GM12864 (cell line): ENCODE data around the gene CAMSAP2.

ENCODE experiments used
- DNase-seq: peaks from one replicate; pipeline ENCODE4 v3.0.0-alpha.2; 2011; ENCODE audit warnings: low read depth
- H3K4me3 ChIP-seq: 2 replicates; pipeline ENCODE4 v1.5.1; 2011; ENCODE audit warnings: mild to moderate bottlenecking, low read depth, low read length, control low read depth
- TF ChIP-seq, protein P1 (sequence below): IDR thresholded peaks from 2 replicates; pipeline ENCODE4 v1.5.1; 2011; ENCODE audit warnings: low read depth, mild to moderate bottlenecking, moderate library complexity, low read length, control low read depth, inconsistent platforms; ENCODE audit errors: missing control alignments

The CAMSAP2 gene

DNA sequence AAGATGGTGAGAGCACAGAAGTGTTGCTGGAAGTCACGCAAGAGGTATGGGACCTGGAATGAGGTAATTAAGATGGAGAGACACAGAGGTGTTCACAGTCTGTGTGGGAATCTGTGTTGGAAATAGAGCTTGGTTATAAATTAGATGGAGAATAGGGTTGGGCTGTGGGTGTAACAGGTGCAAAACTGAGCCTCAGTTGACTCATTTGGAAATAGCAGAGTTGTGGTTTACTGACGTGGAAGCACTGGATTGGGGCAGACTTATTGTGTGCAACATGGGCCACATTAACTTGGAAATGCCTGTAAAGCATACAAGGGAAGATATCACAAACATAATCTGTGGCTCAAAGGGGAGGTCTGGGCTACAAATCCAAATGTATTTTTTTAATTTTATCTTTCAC, 13.0 kb downstream of the CAMSAP2 start:
- H3K4me3 ChIP-seq: no peak overlapping the region
- TF ChIP-seq, protein P1, sequence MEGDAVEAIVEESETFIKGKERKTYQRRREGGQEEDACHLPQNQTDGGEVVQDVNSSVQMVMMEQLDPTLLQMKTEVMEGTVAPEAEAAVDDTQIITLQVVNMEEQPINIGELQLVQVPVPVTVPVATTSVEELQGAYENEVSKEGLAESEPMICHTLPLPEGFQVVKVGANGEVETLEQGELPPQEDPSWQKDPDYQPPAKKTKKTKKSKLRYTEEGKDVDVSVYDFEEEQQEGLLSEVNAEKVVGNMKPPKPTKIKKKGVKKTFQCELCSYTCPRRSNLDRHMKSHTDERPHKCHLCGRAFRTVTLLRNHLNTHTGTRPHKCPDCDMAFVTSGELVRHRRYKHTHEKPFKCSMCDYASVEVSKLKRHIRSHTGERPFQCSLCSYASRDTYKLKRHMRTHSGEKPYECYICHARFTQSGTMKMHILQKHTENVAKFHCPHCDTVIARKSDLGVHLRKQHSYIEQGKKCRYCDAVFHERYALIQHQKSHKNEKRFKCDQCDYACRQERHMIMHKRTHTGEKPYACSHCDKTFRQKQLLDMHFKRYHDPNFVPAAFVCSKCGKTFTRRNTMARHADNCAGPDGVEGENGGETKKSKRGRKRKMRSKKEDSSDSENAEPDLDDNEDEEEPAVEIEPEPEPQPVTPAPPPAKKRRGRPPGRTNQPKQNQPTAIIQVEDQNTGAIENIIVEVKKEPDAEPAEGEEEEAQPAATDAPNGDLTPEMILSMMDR: no peak
- DNase-seq: no peak

DNA sequence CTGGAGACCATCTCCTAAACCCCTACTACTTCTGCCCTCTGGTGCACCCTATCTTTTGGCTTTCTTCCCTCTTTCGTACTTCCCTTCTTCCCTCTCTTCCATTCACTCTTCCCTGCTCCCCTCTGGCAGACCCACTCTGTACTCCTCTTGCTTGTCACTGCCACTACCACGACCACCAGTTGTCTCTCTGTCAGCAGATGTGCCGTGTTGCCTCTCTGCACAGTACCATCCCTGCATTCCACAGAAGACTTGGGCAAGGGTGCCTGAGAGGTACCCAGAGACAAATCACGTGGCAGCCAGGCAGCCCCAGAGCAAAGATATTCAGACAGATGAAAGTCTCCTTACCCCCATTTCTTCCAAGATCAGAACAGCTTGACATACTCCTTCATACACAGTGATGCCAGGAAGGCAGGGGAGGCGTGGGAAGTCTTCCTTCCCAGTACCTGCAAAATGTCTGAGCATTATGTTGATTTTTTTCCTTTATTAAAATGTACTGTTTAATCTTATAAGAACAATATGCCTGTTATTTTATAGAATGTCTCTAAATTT, 15.0 kb downstream of the CAMSAP2 start:
- no peak overlapping the region for H3K4me3 ChIP-seq
- DNase-seq: no peak
- TF ChIP-seq, protein P1: no peak

DNA sequence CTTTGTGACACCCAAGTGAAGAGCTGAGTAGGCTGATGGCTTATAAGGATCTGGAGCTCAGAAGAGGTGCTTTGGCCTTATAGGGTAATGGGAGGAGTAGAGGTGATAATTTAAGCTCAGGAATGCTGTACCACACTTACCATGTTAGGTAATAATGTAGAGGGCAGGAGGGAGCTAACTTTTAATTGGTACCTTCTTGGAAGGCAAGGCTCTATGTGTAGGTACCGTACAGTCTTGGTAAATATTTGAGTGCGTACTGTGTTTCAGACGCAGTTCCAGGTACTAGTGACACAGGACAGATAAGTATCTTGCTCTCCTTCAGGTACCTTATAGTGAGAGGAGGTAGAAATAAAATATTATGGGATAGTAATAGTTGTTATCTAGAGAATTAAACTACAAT, 16.8 kb downstream of the CAMSAP2 start:
- H3K4me3 ChIP-seq: no peak overlapping the region
- TF ChIP-seq, protein P1: no peak
- no peak for DNase-seq

DNA sequence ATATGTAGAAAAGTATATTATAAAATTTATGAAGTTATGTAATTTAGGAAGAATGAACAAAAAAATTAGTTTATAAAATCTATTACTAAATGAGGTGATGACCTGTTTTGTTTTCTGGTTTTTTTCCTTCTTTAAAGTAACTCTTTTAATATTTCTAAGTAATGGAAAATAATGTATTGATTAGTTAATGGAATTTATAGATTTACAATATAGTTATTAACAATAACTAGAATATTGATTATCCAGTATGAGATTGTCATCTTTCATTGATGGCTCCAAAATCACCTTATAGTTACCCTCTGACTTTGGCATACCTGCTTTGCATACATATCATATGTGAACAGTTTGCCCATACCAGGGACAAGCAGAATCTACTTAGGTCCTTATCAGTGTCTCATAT, 23.4 kb downstream of the CAMSAP2 start:
- TF ChIP-seq, protein P1: no peak
- no peak overlapping the region for H3K4me3 ChIP-seq
- no peak for DNase-seq

DNA sequence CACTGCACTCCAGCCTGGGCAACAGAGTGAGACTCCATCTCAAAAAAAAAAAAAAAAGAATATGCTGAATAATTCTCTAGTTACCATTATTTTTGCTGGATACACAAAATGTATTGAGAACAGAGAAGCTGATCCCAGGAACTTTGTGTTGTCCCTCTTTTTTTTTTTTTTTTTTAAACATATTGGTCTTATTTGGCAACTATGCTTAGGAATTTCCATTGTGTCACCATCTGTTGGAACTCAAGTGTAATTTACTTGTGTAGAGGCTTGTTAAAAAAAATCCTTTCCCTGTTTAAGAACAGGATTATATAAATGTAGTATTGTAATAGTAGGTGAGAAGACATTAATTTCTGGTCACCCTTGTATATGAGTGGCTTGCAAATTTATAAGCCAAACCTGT, 28.6 kb downstream of the CAMSAP2 start:
- TF ChIP-seq, protein P1: no peak

DNA sequence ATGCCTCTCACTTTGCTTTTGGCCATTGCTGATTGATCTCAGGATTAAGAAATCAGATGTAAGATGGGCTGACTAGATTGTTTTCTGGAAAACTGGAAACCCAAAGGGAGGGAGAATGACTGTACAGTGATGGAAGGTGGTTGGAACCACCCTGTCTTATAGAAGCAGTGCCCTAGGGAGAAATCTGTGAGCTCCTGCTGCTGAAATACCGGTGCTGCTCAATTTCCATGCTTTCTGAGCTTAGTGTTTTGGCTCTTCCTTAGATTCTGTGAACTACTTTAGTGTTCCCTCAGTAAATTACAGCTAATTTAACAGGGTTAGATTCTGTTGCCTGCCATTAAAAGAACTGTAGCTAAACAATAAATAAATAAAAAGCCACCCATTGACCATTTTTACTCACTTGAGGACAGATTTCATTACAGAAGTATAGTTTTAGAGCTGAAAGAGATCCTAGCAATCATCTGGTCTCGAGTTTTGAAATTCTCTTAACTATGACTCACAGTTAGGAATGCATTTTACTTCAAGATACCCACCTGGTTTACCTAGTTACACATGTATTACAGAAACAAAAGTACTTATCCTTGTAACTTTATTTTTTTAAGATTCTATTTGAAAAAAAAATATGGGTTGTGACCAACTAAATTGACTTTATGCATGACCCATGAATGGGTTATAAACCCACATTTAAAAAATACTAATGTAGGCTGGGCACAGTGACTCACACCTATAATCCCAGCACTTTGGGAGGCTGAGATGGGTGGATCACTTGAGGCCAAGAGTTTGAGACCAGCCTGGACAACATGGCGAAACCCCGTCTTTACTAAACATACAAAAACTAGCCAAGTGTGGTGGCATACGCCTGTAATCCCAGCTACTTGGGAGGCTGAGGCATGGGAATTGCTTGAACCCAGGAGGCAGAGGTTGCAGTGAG, 33.2 kb downstream of the CAMSAP2 start:
- no peak overlapping the region for H3K4me3 ChIP-seq
- no peak for DNase-seq
- TF ChIP-seq, protein P1: no peak

More for the DNA sequence above, 28.6 kb downstream of the CAMSAP2 start:
- no peak overlapping the region for H3K4me3 ChIP-seq
- no peak for DNase-seq
